Hepatocyte (in vitro differentiated cells): ENCODE data around the gene PCDH9.

Experiments
- EZH2 ChIP-seq: fragments of 200-600 bp; sonication (generic); IDR thresholded peaks from 2 replicates; pipeline ENCODE4 v1.6.1; 2016; ENCODE audit warnings: antibody characterized with exemption, mild to moderate bottlenecking, borderline replicate concordance
- TF ChIP-seq, protein P1 (sequence below): fragments of 200-600 bp; sonication (generic); IDR thresholded peaks from 2 replicates; pipeline ENCODE4 v1.5.1; 2016; ENCODE audit warnings: antibody characterized with exemption, mild to moderate bottlenecking; ENCODE audit not compliant: poor library complexity

DNA sequence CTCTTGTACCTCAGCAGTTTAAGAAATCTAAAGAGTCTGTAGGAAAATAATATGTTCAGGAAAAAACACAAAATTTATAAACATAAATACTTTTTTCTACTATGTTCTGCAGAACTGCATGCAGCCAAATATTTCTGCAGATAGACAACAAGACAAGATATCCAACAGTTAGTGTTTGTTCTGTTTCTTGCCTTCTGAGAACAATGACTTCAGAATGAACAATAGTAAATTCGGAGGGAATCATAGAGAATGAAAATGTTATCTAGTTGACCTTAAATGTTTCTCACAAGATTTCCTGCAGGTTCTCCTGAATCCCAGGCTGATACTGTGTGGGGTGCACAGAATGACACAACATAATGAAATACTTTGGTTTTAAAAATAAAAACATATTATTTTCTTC is 180.4 kb downstream of the PCDH9 start:
- TF ChIP-seq, protein P1, sequence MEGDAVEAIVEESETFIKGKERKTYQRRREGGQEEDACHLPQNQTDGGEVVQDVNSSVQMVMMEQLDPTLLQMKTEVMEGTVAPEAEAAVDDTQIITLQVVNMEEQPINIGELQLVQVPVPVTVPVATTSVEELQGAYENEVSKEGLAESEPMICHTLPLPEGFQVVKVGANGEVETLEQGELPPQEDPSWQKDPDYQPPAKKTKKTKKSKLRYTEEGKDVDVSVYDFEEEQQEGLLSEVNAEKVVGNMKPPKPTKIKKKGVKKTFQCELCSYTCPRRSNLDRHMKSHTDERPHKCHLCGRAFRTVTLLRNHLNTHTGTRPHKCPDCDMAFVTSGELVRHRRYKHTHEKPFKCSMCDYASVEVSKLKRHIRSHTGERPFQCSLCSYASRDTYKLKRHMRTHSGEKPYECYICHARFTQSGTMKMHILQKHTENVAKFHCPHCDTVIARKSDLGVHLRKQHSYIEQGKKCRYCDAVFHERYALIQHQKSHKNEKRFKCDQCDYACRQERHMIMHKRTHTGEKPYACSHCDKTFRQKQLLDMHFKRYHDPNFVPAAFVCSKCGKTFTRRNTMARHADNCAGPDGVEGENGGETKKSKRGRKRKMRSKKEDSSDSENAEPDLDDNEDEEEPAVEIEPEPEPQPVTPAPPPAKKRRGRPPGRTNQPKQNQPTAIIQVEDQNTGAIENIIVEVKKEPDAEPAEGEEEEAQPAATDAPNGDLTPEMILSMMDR: no peak
- TF ChIP-seq EZH2: no peak
